Liver (tissue), 3 donors: ENCODE measurements around the gene KRTAP3-2.

Source experiments
- RAD21 ChIP-seq, 2 donors: IDR thresholded peaks; 2 replicates each; pipeline ENCODE4 v1.6.1; 2016; ENCODE audit warnings: antibody characterized with exemption in 2 of 2, mild to moderate bottlenecking in 2 of 2
- YY1 ChIP-seq: IDR thresholded peaks from 2 replicates; pipeline ENCODE4 v1.6.1; 2016; ENCODE audit warnings: antibody characterized with exemption, mild to moderate bottlenecking
- TF ChIP-seq, protein P1 (sequence below): fragments of 150-350 bp; IDR thresholded peaks from 2 replicates; pipeline ENCODE4 v1.5.1; 2017; ENCODE audit warnings: improper control_type of control experiment, low read depth, low read length; ENCODE audit not compliant: missing input control
- donor health status: healthy.
- donor health status: healthy.

DNA sequence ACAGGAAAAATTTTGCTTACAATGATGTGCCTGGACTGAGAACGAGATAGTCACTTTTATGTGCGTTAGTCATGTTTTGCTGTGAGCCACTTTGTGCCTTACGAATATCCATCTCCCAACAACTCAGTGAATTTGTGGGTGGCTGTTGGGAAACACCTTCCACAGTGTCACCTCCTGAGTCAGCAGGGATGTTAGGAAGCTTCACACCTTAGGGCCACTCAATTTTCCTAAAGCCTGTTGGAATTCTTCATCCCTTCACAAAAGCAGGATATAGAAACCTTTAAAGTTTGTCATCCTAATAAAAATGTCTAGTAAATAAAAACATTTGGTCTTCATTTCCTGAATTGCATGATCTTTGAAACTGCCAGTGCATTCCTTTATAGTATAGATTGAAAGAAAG lies 13.5 kb upstream of the KRTAP3-2 start:
- TF ChIP-seq, protein P1, sequence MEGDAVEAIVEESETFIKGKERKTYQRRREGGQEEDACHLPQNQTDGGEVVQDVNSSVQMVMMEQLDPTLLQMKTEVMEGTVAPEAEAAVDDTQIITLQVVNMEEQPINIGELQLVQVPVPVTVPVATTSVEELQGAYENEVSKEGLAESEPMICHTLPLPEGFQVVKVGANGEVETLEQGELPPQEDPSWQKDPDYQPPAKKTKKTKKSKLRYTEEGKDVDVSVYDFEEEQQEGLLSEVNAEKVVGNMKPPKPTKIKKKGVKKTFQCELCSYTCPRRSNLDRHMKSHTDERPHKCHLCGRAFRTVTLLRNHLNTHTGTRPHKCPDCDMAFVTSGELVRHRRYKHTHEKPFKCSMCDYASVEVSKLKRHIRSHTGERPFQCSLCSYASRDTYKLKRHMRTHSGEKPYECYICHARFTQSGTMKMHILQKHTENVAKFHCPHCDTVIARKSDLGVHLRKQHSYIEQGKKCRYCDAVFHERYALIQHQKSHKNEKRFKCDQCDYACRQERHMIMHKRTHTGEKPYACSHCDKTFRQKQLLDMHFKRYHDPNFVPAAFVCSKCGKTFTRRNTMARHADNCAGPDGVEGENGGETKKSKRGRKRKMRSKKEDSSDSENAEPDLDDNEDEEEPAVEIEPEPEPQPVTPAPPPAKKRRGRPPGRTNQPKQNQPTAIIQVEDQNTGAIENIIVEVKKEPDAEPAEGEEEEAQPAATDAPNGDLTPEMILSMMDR, result no peak
- TF ChIP-seq YY1 (no peak), RAD21 (IDR thresholded peaks at IDR 0.05) (no peak)
